ENCODE data around the gene RNGTT.
"Not testable (repeated sequence)": the region's sequence is repeated elsewhere in the genome, so short reads cannot be mapped to it uniquely, and the experiment has no call there.

The RNGTT gene

GRCh38 chr6:88858455-88858854 is 105.0 kb downstream of the RNGTT start:
- no peak for DNase-seq

- no peak for DNase-seq
Measured at GRCh38 chr6:88856566-88856965, 106.9 kb downstream of the RNGTT start.

GRCh38 chr6:88855541-88856147 is 107.8 kb downstream of the RNGTT start:
- DNase-seq = no peak

GRCh38 chr6:88852775-88853174 is 110.6 kb downstream of the RNGTT start:
- no peak for DNase-seq

GRCh38 chr6:88852000-88852399 is 111.4 kb downstream of the RNGTT start:
- DNase-seq = no peak

- DNase-seq = no peak
Measured at GRCh38 chr6:88848870-88849269, 114.5 kb downstream of the RNGTT start.

GRCh38 chr6:88843040-88843439 is 120.4 kb downstream of the RNGTT start:
- no peak for DNase-seq

GRCh38 chr6:88842320-88842719 is 121.1 kb downstream of the RNGTT start:
- DNase-seq = no peak

GRCh38 chr6:88840796-88841539 is 122.5 kb downstream of the RNGTT start:
- DNase-seq = no peak

- DNase-seq = no peak
Measured at GRCh38 chr6:88840289-88840688, 123.1 kb downstream of the RNGTT start.

GRCh38 chr6:88839280-88839679 is 124.1 kb downstream of the RNGTT start:
- DNase-seq = no peak

GRCh38 chr6:88835210-88835609 is 128.2 kb downstream of the RNGTT start:
- no peak for DNase-seq

- not testable (repeated sequence) for DNase-seq
Measured at GRCh38 chr6:88833071-88833470, 130.3 kb downstream of the RNGTT start.

GRCh38 chr6:88827599-88827998 is 135.8 kb downstream of the RNGTT start:
- DNase-seq = not testable (repeated sequence)

GRCh38 chr6:88825856-88826255 is 137.6 kb downstream of the RNGTT start:
- no peak for DNase-seq

GRCh38 chr6:88823998-88824397 is 139.4 kb downstream of the RNGTT start:
- no peak for DNase-seq

GRCh38 chr6:88815491-88815890 is 147.9 kb downstream of the RNGTT start:
- no peak for DNase-seq

- no peak for DNase-seq
Measured at GRCh38 chr6:88814909-88815308, 148.5 kb downstream of the RNGTT start.

GRCh38 chr6:88813045-88813444 is 150.4 kb downstream of the RNGTT start:
- no peak for DNase-seq

- DNase-seq = no peak
Measured at GRCh38 chr6:88810701-88811100, 152.7 kb downstream of the RNGTT start.

GRCh38 chr6:88810089-88810488 is 153.3 kb downstream of the RNGTT start:
- DNase-seq = no peak

- DNase-seq = no peak
Measured at GRCh38 chr6:88808381-88808780, 155.0 kb downstream of the RNGTT start.

- no peak for DNase-seq
Measured at GRCh38 chr6:88807622-88808021, 155.8 kb downstream of the RNGTT start.

GRCh38 chr6:88806728-88807127 is 156.7 kb downstream of the RNGTT start:
- DNase-seq = no peak

- no peak for DNase-seq
Measured at GRCh38 chr6:88804701-88805100, 158.7 kb downstream of the RNGTT start.

Data from stimulated activated CD4-positive, alpha-beta T cell treated with anti-CD3 and anti-CD28 coated beads, Interleukin-2, amount 100 ng/mL, for 24 hours (primary cell).